HCT116 (cell line): ENCODE data around the gene LOXHD1. TPM values are rescaled to one million over a fixed set of nuclear protein-coding genes. Genes with fewer than 3 reads are reported as not detected.

Source experiments
- ATAC-seq: fragments of 200-7000 bp; cut with Tn5 transposase; 2 replicates; pipeline ENCODE4 v1.9.1; 2020; ENCODE audit warnings: mild to moderate bottlenecking, moderate library complexity
- BruUV-seq: library from RNA; stranded (reverse); fragments of 400-500 nt; replicated peaks from 2 replicates; lab custom pipeline; 2021; lab: Mats Ljungman, UMichigan
- CTCF ChIA-PET: fragments of 300-600 bp; sonication (Branson Sonifier 250); formaldehyde crosslinking; loops from one replicate; lab custom pipeline; 2021; ENCODE audit warnings: antibody characterized with exemption; lab: Charles Lee
- POLR2A ChIA-PET: fragments of 300-600, 350-600 bp; sonication (Branson Sonifier 250); formaldehyde crosslinking; loops from one replicate; lab custom pipeline; 2021; ENCODE audit warnings: antibody characterized with exemption; lab: Charles Lee
- RAD21 ChIA-PET, 2 experiments: fragments of 300-600 bp; sonication (Branson Sonifier 250); formaldehyde crosslinking; loops; one replicate each; lab custom pipeline; 2023; ENCODE audit warnings: low total read pairs in 2 of 2; ENCODE audit not compliant: uncharacterized antibody in 2 of 2, unreplicated experiment in 2 of 2, low non-redundant PET in 1 of 2; lab: Charles Lee
- DNase-seq: peaks from one replicate; pipeline ENCODE4 v3.0.0-alpha.2; 2010; ENCODE audit warnings: low read depth, low spot score
- H2AFZ ChIP-seq: fragments of 200-600 bp; shearing (Covaris generic), sonication (generic); 2 replicates; pipeline ENCODE4 v1.6.1; 2017; ENCODE audit warnings: low read depth, mixed run types, mixed read lengths, antibody characterized with exemption, low read length; ENCODE audit not compliant: poor library complexity, severe bottlenecking
- H3K27ac ChIP-seq: 2 replicates; pipeline ENCODE4 v1.5.1; 2012; ENCODE audit warnings: low read depth, low read length
- H3K27me3 ChIP-seq: fragments of 200-600 bp; sonication (generic); 2 replicates; pipeline ENCODE4 v1.6.1; 2016; ENCODE audit warnings: mixed run types, low read length, mixed read lengths; ENCODE audit not compliant: insufficient read depth
- H3K36me3 ChIP-seq, 2 experiments: fragments of 200-500 bp in 1 of 2; fragments of 200-600 bp in 1 of 2; sonication (Bioruptor generic) in 1 of 2; sonication (generic) in 1 of 2; 2 replicates each; pipeline versions ENCODE4 v1.5.1 to v1.6.1; 2014 to 2016; ENCODE audit warnings: low read length in 2 of 2, inconsistent platforms in 1 of 2, mixed read lengths in 1 of 2, mixed run types in 1 of 2; ENCODE audit not compliant: insufficient read depth in 2 of 2, control insufficient read depth in 1 of 2
- H3K4me1 ChIP-seq, 2 experiments: fragments of 200-600 bp in 1 of 2; sonication (generic) in 1 of 2; 2 replicates each; pipeline versions ENCODE4 v1.5.1 to v1.6.1; 2012 to 2017; ENCODE audit warnings: low read length in 2 of 2, inconsistent platforms in 1 of 2, mild to moderate bottlenecking in 1 of 2, mixed read lengths in 1 of 2, mixed run types in 1 of 2, moderate library complexity in 1 of 2; ENCODE audit not compliant: insufficient read depth in 2 of 2, control insufficient read depth in 1 of 2
- H3K4me2 ChIP-seq: fragments of 200-600 bp; sonication (generic); 2 replicates; pipeline ENCODE4 v1.6.1; 2017; ENCODE audit warnings: mixed run types, low read length, mixed read lengths
- H3K4me3 ChIP-seq, 2 experiments: fragments of 200-600 bp in 1 of 2; sonication (generic) in 1 of 2; replicated peaks in 1 of 2; 2 replicates each; pipeline ENCODE4 v1.5.1; 2011 to 2016; ENCODE audit warnings: low read length in 2 of 2, control low read depth in 1 of 2, low read depth in 1 of 2, mild to moderate bottlenecking in 1 of 2, mixed read lengths in 1 of 2, mixed run types in 1 of 2
- H3K79me2 ChIP-seq: fragments of 200-600 bp; sonication (generic); 2 replicates; pipeline ENCODE4 v1.6.1; 2017; ENCODE audit warnings: mild to moderate bottlenecking, mixed run types, low read length, moderate library complexity, mixed read lengths; ENCODE audit not compliant: insufficient read depth
- H3K9ac ChIP-seq: fragments of 200-600 bp; sonication (generic); 2 replicates; pipeline ENCODE4 v1.6.1; 2016; ENCODE audit warnings: low read length, mixed read lengths
- H3K9me2 ChIP-seq: fragments of 200-600 bp; sonication (generic), shearing (Covaris generic); 2 replicates; pipeline ENCODE4 v1.6.1; 2017; ENCODE audit warnings: mixed run types, mild to moderate bottlenecking, moderate library complexity; ENCODE audit not compliant: insufficient read depth
- H3K9me3 ChIP-seq, 2 experiments: fragments of 200-500 bp in 1 of 2; fragments of 200-600 bp in 1 of 2; sonication (Bioruptor generic) in 1 of 2; sonication (generic) in 1 of 2; 2 replicates each; pipeline ENCODE4 v1.6.1; 2014 to 2017; ENCODE audit warnings: low read length in 2 of 2, mixed read lengths in 2 of 2, inconsistent platforms in 1 of 2, low read depth in 1 of 2, mild to moderate bottlenecking in 1 of 2, mixed run types in 1 of 2, moderate library complexity in 1 of 2; ENCODE audit not compliant: control insufficient read depth in 1 of 2, insufficient read depth in 1 of 2
- H4K20me1 ChIP-seq: fragments of 200-600 bp; sonication (generic), shearing (Covaris generic); 2 replicates; pipeline ENCODE4 v1.6.1; 2017; ENCODE audit warnings: mixed run types, mild to moderate bottlenecking, moderate library complexity; ENCODE audit not compliant: insufficient read depth
- CBX3 ChIP-seq: IDR thresholded peaks from 2 replicates; pipeline ENCODE4 v1.6.1; 2012; ENCODE audit warnings: low read depth
- ELF1 ChIP-seq: IDR thresholded peaks from 2 replicates; pipeline ENCODE4 v1.6.1; 2012; ENCODE audit warnings: low read depth, borderline replicate concordance
- EZH2phosphoT487 ChIP-seq: fragments of 200-600 bp; IDR thresholded peaks from 2 replicates; pipeline ENCODE4 v1.6.1; 2018; ENCODE audit warnings: antibody characterized with exemption, borderline replicate concordance
- FOSL1 ChIP-seq: IDR thresholded peaks from 2 replicates; pipeline ENCODE4 v1.6.1; 2012; ENCODE audit warnings: low read depth
- JUND ChIP-seq: IDR thresholded peaks from 2 replicates; pipeline ENCODE4 v1.6.1; 2012
- POLR2A ChIP-seq: IDR thresholded peaks from 2 replicates; pipeline ENCODE4 v1.7.0; 2011; ENCODE audit warnings: borderline replicate concordance; ENCODE audit not compliant: insufficient read depth, insufficient read length; ENCODE audit errors: extremely low read depth
- REST ChIP-seq: IDR thresholded peaks from 2 replicates; pipeline ENCODE4 v1.6.1; 2012; ENCODE audit warnings: low read depth
- TCF7L2 ChIP-seq: IDR thresholded peaks from 2 replicates; pipeline ENCODE4 v1.7.0; 2011; ENCODE audit warnings: borderline replicate concordance, inconsistent platforms; ENCODE audit not compliant: insufficient read depth, insufficient read length; ENCODE audit errors: extremely low read depth
- YY1 ChIP-seq: IDR thresholded peaks from 2 replicates; pipeline ENCODE4 v1.6.1; 2011; ENCODE audit warnings: low read length, low read depth, moderate library complexity, mild to moderate bottlenecking; ENCODE audit not compliant: insufficient replicate concordance; ENCODE audit errors: extremely low read depth
- intact Hi-C: fragments of 100-400 bp; cut with micrococcal nuclease; formaldehyde crosslinking; loops from 2 replicates; pipeline ENCODE4 v1.10.0; 2022
- total RNA-seq: library from RNA; stranded (reverse); gene quantifications from one replicate; pipeline ENCODE4 v1.2.1, GENCODE V29; 2021; ENCODE audit not compliant: unreplicated experiment
- TF ChIP-seq, protein P1 (sequence below): IDR thresholded peaks from 2 replicates; pipeline ENCODE4 v1.6.1; 2012
- TF ChIP-seq, protein P2 (sequence below), 3 experiments: fragments of 200-600 bp in 1 of 3; sonication (generic) in 1 of 3; IDR thresholded peaks in 2 of 3; conservative IDR thresholded peaks in 1 of 3; 2 replicates each; pipeline ENCODE4 v1.5.1; 2012 to 2017; ENCODE audit warnings: low read depth in 2 of 3, low read length in 2 of 3, antibody characterized with exemption in 1 of 3, borderline replicate concordance in 1 of 3, control low read depth in 1 of 3, mild to moderate bottlenecking in 1 of 3, mixed read lengths in 1 of 3, mixed run types in 1 of 3, moderate library complexity in 1 of 3; ENCODE audit not compliant: insufficient read depth in 1 of 3

The LOXHD1 gene
- total RNA-seq, 1 experiment from 2014 or later = not detected

DNA sequence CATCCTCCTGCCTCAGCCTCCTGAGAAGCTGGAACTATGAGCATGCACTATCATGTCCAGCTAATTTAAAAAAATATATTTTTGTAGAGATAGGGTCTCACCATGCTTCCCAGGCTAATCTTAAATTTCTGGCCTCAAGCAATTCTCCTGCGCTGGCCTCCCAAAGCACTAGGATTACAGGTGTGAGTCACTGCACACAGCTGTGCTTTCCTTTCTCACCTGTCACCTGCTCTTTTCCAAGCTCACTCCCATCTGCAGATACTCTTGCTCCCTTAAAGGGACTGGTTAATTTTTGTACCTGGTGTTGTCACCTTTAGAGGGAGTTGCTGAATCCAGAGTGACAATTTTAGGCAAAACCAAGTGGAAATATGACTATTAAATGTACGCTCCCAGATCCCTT lies 178.2 kb downstream of the LOXHD1 start:
- H3K27ac ChIP-seq = no peak overlapping the region
- H3K4me3 ChIP-seq = no peak overlapping the region
- ChIA-PET RAD21 (no interaction called here), CTCF (interaction anchor here (0.8 kb wide), 1 partner anchor 198 kb away, joined by 6 read pairs; no protein-coding TSS in a partner anchor), POLR2A (no interaction called here)
- no peaks in the 10 kb centered on the region for H3K4me1 ChIP-seq
- DNase-seq (no peak), ATAC-seq (no peak)
- TF ChIP-seq REST = no peak
- no peak for TF ChIP-seq POLR2A
- no peak for TF ChIP-seq FOSL1
- TF ChIP-seq JUND = no peak
- no peaks in the 10 kb centered on the region for H3K36me3 ChIP-seq
- H2AFZ ChIP-seq = no peak overlapping the region
- peaks cover 29% of the 10 kb centered on the region for H3K27me3 ChIP-seq
- H3K9ac ChIP-seq = no peak overlapping the region
- intact Hi-C loops = no loop called here
- no peak overlapping the region for H3K4me2 ChIP-seq
- BruUV-seq = no TSS peak
- H3K79me2 ChIP-seq = no peaks in the 10 kb centered on the region
- H3K9me2 ChIP-seq = no peaks in the 10 kb centered on the region
- no peaks in the 10 kb centered on the region for H3K9me3 ChIP-seq
- no peaks in the 10 kb centered on the region for H4K20me1 ChIP-seq

- POLR2A ChIA-PET = no interaction called here
- Histone ChIP-seq H3K9me3 (no peaks in the 10 kb centered on the region), H3K36me3 (no peaks in the 10 kb centered on the region), H4K20me1 (no peaks in the 10 kb centered on the region), H3K27me3 (peaks cover 29% of the 10 kb centered on the region), H3K4me2 (no peak overlapping the region), H3K9me2 (no peaks in the 10 kb centered on the region), H3K27ac (no peak overlapping the region), H3K4me3 (no peak overlapping the region), H3K9ac (no peak overlapping the region), H3K4me1 (no peaks in the 10 kb centered on the region), H3K79me2 (no peaks in the 10 kb centered on the region), H2AFZ (no peak overlapping the region)
- ATAC-seq (no peak), DNase-seq (no peak)
- RAD21 ChIA-PET = no interaction called here
- intact Hi-C loops = no loop called here
- CTCF ChIA-PET = no interaction called here
- BruUV-seq = no TSS peak
- no peak for TF ChIP-seq FOSL1
- TF ChIP-seq YY1 = no peak
- no peak for TF ChIP-seq ELF1
- TF ChIP-seq, protein P1, sequence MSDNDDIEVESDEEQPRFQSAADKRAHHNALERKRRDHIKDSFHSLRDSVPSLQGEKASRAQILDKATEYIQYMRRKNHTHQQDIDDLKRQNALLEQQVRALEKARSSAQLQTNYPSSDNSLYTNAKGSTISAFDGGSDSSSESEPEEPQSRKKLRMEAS = no peak
- TF ChIP-seq EZH2phosphoT487 = no peak
- no peak for TF ChIP-seq CBX3
- TF ChIP-seq TCF7L2 = no peak
- TF ChIP-seq, protein P2, sequence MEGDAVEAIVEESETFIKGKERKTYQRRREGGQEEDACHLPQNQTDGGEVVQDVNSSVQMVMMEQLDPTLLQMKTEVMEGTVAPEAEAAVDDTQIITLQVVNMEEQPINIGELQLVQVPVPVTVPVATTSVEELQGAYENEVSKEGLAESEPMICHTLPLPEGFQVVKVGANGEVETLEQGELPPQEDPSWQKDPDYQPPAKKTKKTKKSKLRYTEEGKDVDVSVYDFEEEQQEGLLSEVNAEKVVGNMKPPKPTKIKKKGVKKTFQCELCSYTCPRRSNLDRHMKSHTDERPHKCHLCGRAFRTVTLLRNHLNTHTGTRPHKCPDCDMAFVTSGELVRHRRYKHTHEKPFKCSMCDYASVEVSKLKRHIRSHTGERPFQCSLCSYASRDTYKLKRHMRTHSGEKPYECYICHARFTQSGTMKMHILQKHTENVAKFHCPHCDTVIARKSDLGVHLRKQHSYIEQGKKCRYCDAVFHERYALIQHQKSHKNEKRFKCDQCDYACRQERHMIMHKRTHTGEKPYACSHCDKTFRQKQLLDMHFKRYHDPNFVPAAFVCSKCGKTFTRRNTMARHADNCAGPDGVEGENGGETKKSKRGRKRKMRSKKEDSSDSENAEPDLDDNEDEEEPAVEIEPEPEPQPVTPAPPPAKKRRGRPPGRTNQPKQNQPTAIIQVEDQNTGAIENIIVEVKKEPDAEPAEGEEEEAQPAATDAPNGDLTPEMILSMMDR (IDR thresholded peaks at IDR 0.05 in 2 of 3, conservative IDR thresholded peaks at IDR 0.05 in 1 of 3; ENCODE audit: borderline replicate concordance in 1 of 3, insufficient read depth in 1 of 3, low read depth in 2 of 3, low read length in 2 of 3) = no peak
These were observed 179.5 kb downstream of the LOXHD1 start for GRCh38 chr18:46477425-46478011.
